Prostate gland (tissue), 2 donors: Measurements from ENCODE around the gene PRDX5.

Experiments used
- POLR2A ChIP-seq: fragments of 450-650 bp; IDR thresholded peaks from one replicate; pipeline ENCODE4 v1.6.1; 2016; ENCODE audit warnings: antibody characterized with exemption, mild to moderate bottlenecking
- TF ChIP-seq, protein P1 (sequence below), 4 experiments: fragments of 200-600 bp in 2 of 4; fragments of 450-650 bp in 2 of 4; sonication (generic) in 2 of 4; IDR thresholded peaks; 1 replicate in 3 of 4; 2 replicates in 1 of 4; pipeline ENCODE4 v1.5.1; 2016 to 2019; ENCODE audit warnings: antibody characterized with exemption in 4 of 4, mild to moderate bottlenecking in 2 of 4, moderate library complexity in 2 of 4

DNA sequence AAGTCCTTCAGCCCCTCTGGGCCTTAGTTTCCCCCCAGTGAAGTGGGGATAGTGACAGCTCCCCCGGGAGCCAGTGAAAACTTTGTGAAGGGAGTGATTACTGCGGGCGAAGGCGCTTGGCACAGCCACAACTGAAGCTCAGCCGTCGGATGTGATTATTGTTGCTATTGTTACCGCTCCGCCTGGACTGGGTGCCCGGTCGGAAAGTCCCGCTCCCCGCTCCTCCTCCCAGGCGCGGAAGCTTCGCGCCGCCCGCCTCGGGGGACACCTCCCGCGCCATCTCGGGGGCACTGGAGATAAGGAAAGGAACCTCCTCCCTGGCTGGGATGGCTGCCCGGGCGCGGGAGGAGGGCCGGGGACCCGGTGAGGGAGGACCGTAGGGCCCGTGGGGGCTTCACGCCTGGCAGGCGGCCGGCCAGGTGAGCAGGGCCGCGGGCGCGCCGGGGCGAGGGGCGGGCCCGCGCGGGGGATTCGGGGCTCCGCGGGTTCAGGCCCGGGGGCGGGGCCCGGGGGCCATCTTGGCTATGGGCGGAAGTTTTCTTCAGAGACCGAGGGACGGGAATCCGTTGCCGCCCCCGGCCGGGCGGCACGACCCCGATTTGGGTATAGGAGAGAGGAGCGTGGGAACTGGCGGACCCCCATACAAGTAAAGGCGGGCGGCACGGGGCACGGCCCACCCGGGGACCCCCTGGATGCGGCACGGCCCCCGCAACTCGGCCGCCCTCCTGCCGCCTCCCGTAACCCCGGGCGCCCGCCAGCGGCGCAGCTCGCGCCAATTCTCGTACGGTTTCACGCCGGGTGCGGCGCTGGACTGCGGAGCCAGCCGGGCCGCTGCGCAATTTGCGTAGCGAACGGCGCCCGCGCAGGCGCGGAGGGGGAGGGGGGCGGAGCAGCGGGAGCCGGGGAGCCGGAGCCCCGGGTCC is 32.7 kb upstream of the PRDX5 start, which contains the start of gene GPR137:
- TF ChIP-seq, protein P1, sequence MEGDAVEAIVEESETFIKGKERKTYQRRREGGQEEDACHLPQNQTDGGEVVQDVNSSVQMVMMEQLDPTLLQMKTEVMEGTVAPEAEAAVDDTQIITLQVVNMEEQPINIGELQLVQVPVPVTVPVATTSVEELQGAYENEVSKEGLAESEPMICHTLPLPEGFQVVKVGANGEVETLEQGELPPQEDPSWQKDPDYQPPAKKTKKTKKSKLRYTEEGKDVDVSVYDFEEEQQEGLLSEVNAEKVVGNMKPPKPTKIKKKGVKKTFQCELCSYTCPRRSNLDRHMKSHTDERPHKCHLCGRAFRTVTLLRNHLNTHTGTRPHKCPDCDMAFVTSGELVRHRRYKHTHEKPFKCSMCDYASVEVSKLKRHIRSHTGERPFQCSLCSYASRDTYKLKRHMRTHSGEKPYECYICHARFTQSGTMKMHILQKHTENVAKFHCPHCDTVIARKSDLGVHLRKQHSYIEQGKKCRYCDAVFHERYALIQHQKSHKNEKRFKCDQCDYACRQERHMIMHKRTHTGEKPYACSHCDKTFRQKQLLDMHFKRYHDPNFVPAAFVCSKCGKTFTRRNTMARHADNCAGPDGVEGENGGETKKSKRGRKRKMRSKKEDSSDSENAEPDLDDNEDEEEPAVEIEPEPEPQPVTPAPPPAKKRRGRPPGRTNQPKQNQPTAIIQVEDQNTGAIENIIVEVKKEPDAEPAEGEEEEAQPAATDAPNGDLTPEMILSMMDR (IDR thresholded peaks at IDR 0.05), result peak in 2 of 4 experiments; percentile 27 to 29
- no peak for TF ChIP-seq POLR2A
